IPS DF 19.7 (cell line): ENCODE measurements around the gene CDC42BPG.

ENCODE experiments used
- DNase-seq: peaks from one replicate; pipeline ENCODE4 v3.0.0-alpha.2; 2013; ENCODE audit warnings: low read depth, low spot score

The CDC42BPG gene

DNA sequence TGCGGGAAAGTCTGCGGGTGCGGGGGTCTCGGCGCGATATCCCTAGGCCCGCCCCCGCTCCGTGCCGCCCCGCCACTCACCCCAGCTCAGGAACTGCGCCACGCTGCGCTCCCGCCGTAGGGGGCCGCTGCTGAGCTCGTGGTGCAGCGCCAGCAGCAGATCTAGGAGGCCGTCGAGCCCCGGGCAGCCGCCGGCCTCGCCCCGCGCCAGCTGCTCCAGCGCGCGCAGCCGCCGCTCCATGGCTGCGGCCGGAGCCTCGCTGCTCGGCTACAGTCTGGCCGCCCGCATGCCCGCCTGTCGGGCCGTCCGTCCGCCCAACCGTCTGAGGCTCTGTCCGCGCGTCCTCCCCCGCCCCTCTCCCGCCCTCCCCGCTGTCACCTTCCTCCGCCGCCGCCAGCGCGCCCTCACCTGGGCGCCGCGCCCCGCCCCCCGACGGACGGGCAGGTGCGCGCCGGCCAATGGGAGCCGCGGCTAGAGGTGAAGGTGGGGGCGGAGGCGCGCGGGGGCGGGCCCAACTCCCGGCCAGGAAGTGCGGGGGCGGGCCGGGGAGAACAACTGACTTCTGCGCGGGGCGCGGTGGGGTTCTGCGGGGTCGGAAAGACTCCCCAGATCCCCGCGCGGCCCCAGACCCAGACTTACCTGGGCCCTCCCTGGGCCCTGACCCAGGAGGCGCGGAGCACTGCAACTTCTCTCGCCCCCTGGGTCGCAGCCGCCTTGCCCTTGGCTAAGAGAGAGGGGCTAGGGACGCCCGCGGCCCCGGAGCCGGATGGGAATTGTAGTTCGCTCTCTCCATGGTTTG is at the start of gene CDC42BPG:
CDC42BPG (minus strand) TSS at position 324 of the 799 bp plus-strand sequence; CDS start at position 240, 84 bp downstream.
- no peak for DNase-seq

GRCh38 chr11:64893194-64894069 is 49.0 kb upstream of the CDC42BPG start:
- DNase-seq = no peak

- DNase-seq = no peak
Measured at GRCh38 chr11:64892838-64893193, 48.4 kb upstream of the CDC42BPG start.

DNA sequence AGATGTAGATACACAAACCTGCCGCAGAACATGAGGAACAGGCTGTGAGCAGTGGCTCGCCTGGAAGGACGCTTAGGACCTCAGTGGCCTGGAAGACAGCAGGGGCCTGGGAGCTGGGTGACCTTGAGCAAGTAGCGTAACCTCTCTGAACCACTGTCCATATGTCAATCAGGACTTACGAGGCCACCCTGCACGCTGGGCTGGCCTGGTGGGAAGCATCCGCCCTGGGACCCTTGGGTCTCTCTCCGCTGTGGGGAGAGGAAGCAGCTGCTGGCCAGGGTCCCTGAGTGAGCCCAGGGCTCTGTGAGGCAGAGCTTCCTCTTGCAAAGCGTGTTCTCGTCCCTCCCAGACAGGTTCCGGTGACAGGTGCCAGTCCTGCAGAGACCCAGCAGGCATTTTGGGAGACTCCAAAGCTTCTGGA is 48.0 kb upstream of the CDC42BPG start:
- no peak for DNase-seq

DNA sequence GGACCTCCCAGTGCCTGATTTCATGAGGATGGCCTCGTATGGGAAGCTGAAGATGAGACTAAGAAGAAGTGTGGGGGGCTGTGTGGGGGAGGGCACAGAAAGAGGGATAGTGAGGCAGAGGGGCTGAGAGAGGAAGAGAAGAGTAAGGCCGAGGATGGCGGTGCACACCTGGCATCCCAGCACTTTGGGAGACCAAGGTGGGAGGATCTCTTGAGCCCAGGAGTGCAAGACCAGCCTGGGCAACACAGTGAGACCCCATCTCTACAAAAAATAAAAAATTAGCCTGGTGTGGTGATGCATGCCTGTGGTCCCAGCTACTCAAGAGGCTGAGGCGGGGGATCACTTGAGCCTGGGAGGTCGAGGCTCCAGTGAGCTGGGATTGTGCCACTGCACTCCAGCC is 47.4 kb upstream of the CDC42BPG start:
- DNase-seq = no peak

- DNase-seq = no peak
Measured at GRCh38 chr11:64891215-64891848, 46.9 kb upstream of the CDC42BPG start.

- no peak for DNase-seq
Measured at GRCh38 chr11:64890522-64890939, 46.1 kb upstream of the CDC42BPG start.

GRCh38 chr11:64888729-64889511 is 44.5 kb upstream of the CDC42BPG start:
- DNase-seq = no peak

- no peak for DNase-seq
Measured at GRCh38 chr11:64888406-64888728, 43.9 kb upstream of the CDC42BPG start.

- DNase-seq = no peak
Measured at GRCh38 chr11:64887757-64888405, 43.4 kb upstream of the CDC42BPG start.

- no peak for DNase-seq
Measured at GRCh38 chr11:64887234-64887756, 42.8 kb upstream of the CDC42BPG start.

GRCh38 chr11:64885367-64886286 is 41.2 kb upstream of the CDC42BPG start:
- DNase-seq = no peak

- no peak for DNase-seq
Measured at GRCh38 chr11:64884019-64884418, 39.6 kb upstream of the CDC42BPG start.

DNA sequence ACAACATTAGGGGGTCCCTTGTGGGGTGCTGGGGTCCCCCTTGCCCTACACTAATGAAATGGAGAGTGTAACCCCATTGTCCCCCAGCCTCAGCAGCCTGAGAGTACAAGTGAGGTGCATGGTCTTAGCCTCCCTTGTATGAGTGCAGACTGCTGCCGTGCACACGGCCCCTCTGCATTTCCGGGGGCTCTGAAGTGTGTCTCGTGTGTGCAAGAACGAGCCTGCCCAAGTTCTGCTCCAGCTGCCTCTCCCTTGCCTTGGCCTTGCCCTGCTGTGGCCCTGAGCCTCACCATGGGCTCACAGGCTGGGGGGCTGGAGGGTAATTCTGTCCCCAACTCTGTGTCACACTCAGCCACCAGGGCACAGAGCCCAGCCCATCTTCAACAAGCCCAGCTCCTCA is 39.1 kb upstream of the CDC42BPG start:
- DNase-seq = no peak

GRCh38 chr11:64882243-64882642 is 37.8 kb upstream of the CDC42BPG start:
- no peak for DNase-seq

DNA sequence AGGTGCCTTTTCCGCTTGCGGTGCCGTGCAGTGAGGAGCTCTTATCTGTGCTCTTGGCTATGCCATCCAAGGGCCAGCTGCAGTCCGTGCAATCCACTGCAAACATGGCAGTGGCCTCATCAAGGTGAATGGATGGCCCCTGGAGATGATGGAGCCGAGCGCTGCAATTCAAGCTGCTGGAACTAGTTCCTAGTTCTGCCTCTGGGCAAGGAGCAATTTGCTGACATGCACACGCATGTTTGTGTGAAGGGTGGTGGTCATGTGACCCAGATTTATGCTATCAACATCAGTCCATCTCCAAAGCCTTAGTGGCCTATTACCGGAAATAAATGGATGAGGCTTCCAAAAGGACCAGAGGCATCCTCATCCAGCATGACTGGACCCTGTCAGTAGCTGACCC is 37.0 kb upstream of the CDC42BPG start:
- no peak for DNase-seq

DNA sequence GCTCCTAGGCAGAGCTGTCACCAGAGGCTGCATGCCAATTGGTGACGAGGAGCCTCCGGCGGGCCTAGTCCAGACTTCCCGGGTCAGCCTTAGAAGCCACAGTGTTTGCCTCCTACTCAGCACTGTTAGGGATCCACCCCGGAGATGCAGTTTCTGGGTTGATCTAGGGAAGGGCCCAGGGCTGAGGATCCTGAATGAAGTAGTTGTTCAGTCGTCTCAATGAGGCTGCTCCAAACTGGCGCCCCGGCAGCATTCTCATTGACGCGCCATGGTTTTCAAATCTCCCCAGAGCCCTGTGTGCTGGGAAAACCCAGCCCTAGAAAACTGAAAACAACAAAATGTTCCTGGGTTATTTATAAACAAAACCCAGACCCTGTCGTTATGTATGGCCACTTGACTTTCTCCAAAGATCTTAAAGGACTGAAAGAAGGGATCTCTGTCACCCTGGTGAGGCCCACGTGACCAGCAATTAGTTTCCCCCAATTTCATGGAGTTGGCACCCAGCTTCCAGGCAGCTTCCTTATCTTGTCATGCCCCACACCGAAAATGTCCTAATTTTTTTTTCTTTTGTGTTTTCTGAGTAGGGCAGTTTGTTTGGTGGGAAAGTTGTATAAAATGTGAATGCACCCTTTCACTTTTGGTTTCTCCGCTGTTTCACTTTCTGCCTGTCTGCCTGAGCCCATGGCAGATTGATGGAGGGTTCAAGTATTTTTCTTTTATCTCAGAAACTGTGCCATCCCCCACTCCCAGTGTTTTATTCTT is 36.0 kb upstream of the CDC42BPG start:
- DNase-seq = no peak

- no peak for DNase-seq
Measured at GRCh38 chr11:64879244-64879900, 34.9 kb upstream of the CDC42BPG start.
